Epithelial cell of prostate (primary cell): ENCODE data around the gene GTF3C2.
"Not testable (repeated sequence)": the region's sequence is repeated elsewhere in the genome, so short reads cannot be mapped to it uniquely, and the experiment has no call there.

ENCODE experiments used
- DNase-seq: peaks from one replicate; pipeline ENCODE4 v3.0.0-alpha.2; 2011; ENCODE audit warnings: low read depth, low spot score
- H3K27ac ChIP-seq: fragments of 450-650 bp; 2 replicates; pipeline ENCODE4 v1.5.1; 2017; ENCODE audit warnings: mild to moderate bottlenecking

The GTF3C2 gene

DNA sequence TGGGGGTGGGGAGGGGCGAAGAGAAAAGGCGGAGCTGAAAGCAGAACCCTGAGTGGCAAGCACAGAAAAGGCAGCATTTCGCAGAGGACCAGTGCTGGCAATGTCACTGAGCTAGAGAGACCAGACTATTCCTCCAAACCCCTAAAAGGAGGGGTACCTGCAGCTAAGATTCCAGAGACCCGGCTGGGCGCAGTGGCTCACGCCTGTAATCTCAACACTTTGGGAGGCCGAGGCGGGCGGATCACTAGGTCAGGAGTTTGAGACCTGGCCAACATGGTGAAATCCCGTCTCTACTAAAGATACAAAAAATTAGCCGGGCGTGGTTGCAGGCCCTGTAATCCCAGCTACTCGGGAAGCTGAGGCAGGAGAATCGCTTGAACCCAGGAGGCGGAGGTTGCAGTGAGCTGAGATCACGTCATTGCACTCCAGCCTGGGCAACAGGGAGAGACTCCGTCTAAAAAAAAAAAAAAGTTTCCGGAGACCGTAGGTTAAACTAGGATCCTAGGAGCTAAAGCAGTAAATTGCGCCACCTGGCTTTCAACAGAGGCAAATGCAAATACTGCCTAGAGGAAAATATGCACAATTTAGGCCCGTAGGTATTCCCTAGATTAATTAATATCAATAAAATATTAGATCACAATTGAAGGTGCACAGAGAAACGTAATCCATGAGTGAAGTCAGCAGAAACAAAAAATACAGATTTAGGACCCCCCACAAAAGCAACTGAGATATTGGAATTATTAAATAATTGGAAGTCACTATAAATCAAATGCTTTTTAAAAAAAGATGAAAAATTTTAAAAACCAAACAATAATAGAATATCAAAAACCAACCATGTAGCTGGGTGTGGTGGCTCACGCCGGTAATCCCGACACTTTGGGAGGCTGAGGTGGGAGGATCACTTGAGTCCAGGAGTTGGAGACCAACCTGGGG, 53.2 kb downstream of the GTF3C2 start:
- no peak for DNase-seq
- no peak overlapping the region for H3K27ac ChIP-seq

GRCh38 chr2:27300606-27301005, 56.0 kb downstream of the GTF3C2 start:
- H3K27ac ChIP-seq, DNase-seq: not testable (repeated sequence)

- H3K27ac ChIP-seq: no peak overlapping the region
- DNase-seq: no peak
Observed at GRCh38 chr2:27298391-27299080, 58.0 kb downstream of the GTF3C2 start.

DNA sequence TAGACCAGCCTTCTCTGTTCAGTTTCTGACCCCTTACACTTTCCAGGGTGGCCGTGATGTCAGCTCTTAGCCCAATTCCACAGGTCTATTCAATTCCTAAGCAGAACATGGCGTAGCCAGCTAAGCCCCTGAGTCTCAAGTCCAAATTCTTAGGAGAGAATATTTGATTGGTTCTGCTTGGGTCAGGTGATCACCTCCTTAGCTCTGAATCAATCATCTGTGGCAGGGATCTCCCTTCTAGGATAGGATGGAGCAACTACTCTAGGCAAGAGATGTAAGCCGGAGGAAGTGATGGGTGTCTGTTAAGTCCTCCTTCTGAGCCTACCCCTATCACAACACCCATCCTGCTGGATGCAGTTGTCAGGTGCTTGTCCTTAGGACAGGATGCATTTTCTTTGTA, 59.4 kb downstream of the GTF3C2 start:
- DNase-seq: no peak
- H3K27ac ChIP-seq: no peak overlapping the region

DNA sequence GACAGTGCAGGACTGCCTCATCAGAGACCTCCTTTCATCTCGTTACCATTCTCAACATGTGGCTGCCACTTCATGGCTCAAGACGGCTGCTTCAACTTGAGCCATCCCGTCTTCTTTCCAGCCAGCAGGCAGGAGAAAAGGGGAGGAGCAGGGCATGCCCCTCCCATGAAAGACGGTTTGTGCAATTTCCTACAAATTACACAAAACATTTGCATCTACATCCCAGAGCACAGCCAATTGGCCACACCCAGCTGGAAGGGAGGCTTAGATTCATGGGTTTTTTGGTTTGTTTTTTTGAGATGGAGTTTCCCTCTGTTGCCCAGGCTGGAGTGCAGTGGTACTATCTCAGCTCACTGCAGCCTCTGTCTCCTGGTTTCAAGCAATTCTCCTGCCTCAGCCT, 60.1 kb downstream of the GTF3C2 start:
- DNase-seq: no peak
- no peak overlapping the region for H3K27ac ChIP-seq

DNA sequence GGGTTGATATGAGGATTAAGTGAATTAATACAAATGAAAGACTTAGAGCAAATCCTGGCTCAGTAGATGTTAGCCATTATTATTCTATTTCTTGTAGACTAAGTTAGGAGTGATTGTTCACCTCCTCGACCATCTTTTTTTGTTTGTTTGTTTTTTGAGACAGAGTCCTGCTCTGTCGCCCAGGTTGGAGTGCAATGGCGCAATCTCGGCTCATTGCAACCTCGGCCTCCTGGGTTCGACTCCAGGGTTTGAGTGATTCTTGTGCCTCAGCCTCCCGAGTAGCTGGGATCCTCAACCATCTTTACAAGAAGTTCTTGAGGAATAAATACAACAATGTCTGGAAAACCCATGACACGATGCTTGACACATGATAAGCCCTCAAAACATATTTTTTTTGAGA, 61.6 kb downstream of the GTF3C2 start:
- no peak overlapping the region for H3K27ac ChIP-seq
- DNase-seq: no peak

DNA sequence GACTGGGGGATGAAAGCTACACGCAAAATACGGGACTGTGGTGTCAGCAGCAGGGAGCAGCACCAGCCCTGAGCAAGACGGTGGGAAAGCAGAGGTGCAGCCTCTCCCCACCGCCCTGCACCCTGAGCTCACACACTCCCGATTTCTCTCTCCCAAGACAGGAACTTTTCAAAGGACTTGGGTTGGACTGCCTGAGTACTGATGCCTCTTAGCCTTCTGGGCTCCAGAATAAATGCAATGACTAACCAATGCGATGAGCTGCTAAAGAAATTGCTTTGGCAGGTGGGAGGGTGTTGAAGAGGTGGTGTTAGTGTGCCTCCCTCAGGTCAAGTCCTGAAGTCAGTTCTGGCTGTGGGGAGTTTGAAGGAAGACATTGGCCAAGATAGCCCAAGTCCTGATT, 64.7 kb downstream of the GTF3C2 start:
- no peak for DNase-seq
- H3K27ac ChIP-seq: no peak overlapping the region

GRCh38 chr2:27290549-27290948, 66.0 kb downstream of the GTF3C2 start:
- no peak overlapping the region for H3K27ac ChIP-seq
- no peak for DNase-seq

DNA sequence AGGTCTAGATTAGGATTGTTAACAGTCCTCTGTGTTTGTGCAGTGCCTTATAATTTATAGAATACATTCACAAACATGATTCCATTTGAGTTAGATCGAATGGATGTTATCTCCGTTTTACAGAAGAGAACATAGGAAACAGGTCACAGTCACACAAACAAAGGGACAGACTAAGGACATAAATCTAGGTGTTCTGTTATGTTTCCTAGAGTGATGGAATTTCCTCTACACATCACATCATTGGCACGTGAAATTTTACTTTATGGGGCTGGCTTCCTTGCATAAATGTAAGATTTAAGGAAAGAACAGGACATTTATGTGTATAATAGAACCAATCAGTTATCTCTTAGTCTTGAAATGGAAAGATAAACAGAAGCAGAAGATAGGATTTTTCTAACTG, 68.0 kb downstream of the GTF3C2 start:
- no peak for DNase-seq
- H3K27ac ChIP-seq: no peak overlapping the region

DNA sequence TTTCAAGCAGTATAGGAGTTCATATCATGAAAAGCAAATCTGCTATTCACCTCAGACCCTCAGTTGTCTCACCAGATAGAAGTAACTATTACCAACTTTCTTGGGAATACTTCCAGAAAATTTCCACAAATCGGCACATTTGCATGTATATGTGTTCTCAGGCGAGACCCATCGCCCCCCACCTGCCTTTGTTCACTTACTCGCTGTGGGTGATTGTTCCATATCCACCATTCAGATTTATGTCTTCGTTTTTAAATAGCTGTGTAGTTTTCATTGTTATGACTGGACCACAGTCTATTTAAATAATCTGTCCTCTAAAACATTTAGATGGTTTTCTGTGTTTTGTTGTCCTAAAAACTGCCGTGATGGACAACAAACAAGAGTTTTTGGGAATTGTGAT, 71.1 kb downstream of the GTF3C2 start:
- no peak for DNase-seq
- H3K27ac ChIP-seq: no peak overlapping the region

GRCh38 chr2:27284996-27285395, 71.6 kb downstream of the GTF3C2 start:
- DNase-seq: no peak
- no peak overlapping the region for H3K27ac ChIP-seq

DNA sequence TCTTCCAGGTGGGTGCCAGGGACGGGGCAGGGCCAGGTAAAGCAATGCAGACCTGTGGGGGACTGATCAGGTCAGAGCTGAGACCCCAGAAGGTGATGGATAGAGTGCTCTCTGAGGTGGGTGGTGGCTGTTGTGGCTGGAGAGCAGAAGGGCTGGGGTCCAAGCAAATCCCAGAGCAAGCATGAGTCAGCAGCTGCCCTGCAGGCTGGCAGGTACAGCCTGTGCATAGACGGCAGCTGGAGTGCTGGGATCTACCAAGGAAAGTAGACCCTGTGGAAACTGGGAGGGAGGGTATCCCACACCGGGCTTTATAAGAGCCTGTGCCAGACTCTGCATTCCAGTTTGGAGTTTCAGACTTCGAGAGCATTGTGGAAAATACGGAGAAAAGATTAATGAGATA, 73.7 kb downstream of the GTF3C2 start:
- H3K27ac ChIP-seq: no peak overlapping the region
- DNase-seq: no peak

DNA sequence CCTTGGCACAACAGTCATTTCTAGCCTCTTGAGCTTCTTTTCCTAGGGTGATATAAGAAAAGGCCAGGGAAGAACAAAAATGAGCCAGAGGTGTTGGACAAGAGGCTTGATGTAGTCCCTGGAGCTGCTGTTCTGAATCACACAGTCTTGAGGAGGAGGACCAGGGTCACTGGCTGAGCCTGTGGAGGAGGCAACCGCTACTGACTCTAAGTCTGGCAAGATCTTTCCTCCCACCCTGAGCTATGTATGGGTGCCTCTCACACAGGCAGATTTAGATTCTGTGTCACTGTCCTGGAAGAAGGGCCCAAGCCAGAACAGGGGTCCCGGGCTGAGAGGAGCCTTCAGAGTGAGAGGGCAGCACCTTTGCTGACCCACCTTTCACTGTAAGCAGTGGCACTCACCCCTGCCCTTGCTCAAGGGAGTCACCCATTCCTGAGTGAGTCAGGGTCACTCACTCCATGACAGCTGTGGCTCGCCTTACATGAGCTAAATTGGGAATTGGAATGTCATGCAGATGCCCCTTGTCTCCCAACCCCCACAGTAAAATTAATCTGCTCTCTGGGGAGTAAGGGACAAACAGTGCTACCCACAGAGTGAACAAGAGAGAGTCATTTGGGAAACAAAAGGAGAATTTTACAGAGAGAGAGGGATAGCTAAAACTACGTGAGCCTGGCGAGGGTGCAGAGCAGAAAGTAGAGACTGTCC, 74.6 kb downstream of the GTF3C2 start, which contains the start of gene TRIM54:
TSS of gene TRIM54 (plus strand) at position 575 of the 705 bp plus-strand sequence. CDS start 303 bp downstream, outside the sequence.
- no peak within 1 kb of the TSS for H3K27ac ChIP-seq
- DNase-seq: no peak

- no peak for DNase-seq
- no peak overlapping the region for H3K27ac ChIP-seq
Observed at GRCh38 chr2:27281442-27281841, 75.1 kb downstream of the GTF3C2 start.

DNA sequence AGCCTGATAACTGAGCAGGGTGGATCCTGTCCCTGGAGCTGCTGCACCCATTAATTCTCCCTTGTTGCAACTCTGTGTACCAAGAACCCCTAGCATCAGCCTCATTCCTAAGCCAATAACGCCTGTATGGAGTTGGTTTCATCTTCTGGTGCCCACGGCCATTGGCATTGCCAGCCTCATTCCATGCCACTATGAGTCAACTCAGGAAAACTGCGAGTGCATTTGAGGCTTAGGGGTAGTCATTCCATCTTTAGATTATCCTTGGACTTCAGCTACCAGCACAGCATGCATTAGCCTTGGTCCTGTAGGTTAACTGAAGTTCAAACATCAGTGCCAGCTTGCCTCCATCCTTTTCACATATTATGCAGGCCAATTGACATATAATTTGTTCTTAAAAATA, 75.7 kb downstream of the GTF3C2 start:
- DNase-seq: no peak
- no peak overlapping the region for H3K27ac ChIP-seq

DNA sequence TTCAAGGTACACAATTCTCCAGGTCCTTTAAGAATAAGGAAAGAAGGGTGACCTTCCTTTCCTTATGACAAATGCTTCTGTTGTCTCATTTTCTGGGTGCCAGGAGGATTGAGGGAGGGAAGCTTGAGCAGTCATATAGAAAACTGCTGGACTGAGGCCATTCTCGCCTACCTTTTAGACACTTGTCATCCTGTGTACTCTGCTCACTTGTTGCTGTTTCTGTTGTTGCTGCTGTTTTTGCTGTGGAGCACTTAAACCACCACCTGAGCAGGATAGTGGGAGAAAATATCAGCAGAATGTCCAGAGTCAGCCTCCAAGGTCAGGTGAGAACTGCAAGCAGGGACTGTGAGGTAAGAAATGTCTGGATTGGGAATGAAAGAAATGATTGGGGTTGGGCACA, 78.6 kb downstream of the GTF3C2 start:
- no peak overlapping the region for H3K27ac ChIP-seq

More for the DNA sequence above, 78.6 kb downstream of the GTF3C2 start:
- DNase-seq: no peak
